ENCODE data around the gene TCF4. TPM values are rescaled to one million over a fixed set of nuclear protein-coding genes. Genes with fewer than 3 reads are reported as not detected.

The TCF4 gene
- total and polyA plus RNA-seq, 8 donors: 5.1 to 187 (median 39.9) TPM

- Histone ChIP-seq H3K4me3 (no peak overlapping the region), H3K4me1 (no peaks in the 10 kb centered on the region), H3K27ac (no peak overlapping the region), H3K27me3 (no peaks in the 10 kb centered on the region), H3K36me3 (no peaks in the 10 kb centered on the region), H3K9me3 (no peaks in the 10 kb centered on the region)
- DNase-seq: no peak
- 80 to 87% (median 81%) methylated on average over 3 of the region's 3 CpGs for WGBS, 5 donors
- TF ChIP-seq POLR2A (IDR thresholded peaks at IDR 0.05): no peak
- TF ChIP-seq EP300 (IDR thresholded peaks at IDR 0.05): no peak
- TF ChIP-seq POLR2AphosphoS5 (IDR thresholded peaks at IDR 0.05): no peak
- TF ChIP-seq, protein P1, sequence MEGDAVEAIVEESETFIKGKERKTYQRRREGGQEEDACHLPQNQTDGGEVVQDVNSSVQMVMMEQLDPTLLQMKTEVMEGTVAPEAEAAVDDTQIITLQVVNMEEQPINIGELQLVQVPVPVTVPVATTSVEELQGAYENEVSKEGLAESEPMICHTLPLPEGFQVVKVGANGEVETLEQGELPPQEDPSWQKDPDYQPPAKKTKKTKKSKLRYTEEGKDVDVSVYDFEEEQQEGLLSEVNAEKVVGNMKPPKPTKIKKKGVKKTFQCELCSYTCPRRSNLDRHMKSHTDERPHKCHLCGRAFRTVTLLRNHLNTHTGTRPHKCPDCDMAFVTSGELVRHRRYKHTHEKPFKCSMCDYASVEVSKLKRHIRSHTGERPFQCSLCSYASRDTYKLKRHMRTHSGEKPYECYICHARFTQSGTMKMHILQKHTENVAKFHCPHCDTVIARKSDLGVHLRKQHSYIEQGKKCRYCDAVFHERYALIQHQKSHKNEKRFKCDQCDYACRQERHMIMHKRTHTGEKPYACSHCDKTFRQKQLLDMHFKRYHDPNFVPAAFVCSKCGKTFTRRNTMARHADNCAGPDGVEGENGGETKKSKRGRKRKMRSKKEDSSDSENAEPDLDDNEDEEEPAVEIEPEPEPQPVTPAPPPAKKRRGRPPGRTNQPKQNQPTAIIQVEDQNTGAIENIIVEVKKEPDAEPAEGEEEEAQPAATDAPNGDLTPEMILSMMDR (IDR thresholded peaks at IDR 0.05): no peak
- intact Hi-C loops (cut with DNase I; ENCODE audit: low total_unique reads): no loop called here
These were observed 368.2 kb downstream of the TCF4 start for GRCh38 chr18:55219823-55220222.

DNA sequence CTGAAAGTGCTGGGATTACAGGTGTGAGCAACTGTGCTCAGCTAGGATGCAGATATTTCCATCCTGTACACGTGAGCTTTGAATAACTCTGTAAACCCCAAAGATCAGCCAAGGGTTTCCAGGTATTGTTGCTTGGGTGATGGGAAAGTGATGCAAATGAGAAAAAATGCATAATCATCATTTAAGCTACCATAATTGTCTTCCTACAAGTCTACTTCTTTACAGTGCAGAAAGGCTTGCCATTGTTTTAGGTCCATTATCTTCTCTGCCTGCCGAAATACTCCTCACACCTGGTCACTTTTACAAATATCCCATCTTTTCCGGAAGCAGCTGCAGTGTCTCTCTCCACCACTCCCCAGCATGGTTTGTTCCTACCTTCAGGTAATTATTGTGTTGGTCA is 368.9 kb downstream of the TCF4 start:
- H3K9me3 ChIP-seq: no peaks in the 10 kb centered on the region
- intact Hi-C loops (cut with DNase I; ENCODE audit: low total_unique reads): no loop called here
- H3K36me3 ChIP-seq: no peaks in the 10 kb centered on the region
- H3K4me1 ChIP-seq: no peaks in the 10 kb centered on the region
- H3K27me3 ChIP-seq: no peaks in the 10 kb centered on the region
- H3K27ac ChIP-seq: no peak overlapping the region
- no peak for TF ChIP-seq EP300 (IDR thresholded peaks at IDR 0.05)
- no peak for TF ChIP-seq POLR2A (IDR thresholded peaks at IDR 0.05)
- TF ChIP-seq POLR2AphosphoS5 (IDR thresholded peaks at IDR 0.05): no peak
- TF ChIP-seq, protein P1 (IDR thresholded peaks at IDR 0.05): no peak
- 68 to 85% (median 79%) methylated on average over 3 of the region's 3 CpGs for WGBS, 5 donors
- no peak for DNase-seq
- H3K4me3 ChIP-seq: no peak overlapping the region

- H3K4me3 ChIP-seq: no peak overlapping the region
- intact Hi-C loops (cut with DNase I; ENCODE audit: low total_unique reads): no loop called here
- TF ChIP-seq POLR2AphosphoS5 (IDR thresholded peaks at IDR 0.05) (no peak), POLR2A (IDR thresholded peaks at IDR 0.05) (no peak), EP300 (IDR thresholded peaks at IDR 0.05) (no peak)
- TF ChIP-seq, protein P1 (IDR thresholded peaks at IDR 0.05): no peak
- WGBS, 5 donors: 80 to 90% (median 84%) methylated on average over 5 of the region's 5 CpGs
- no peaks in the 10 kb centered on the region for H3K27me3 ChIP-seq
- no peaks in the 10 kb centered on the region for H3K4me1 ChIP-seq
- H3K9me3 ChIP-seq: no peaks in the 10 kb centered on the region
- no peak for DNase-seq
- no peaks in the 10 kb centered on the region for H3K36me3 ChIP-seq
- no peak overlapping the region for H3K27ac ChIP-seq
These were observed 373.0 kb downstream of the TCF4 start for GRCh38 chr18:55214969-55215368.

DNA sequence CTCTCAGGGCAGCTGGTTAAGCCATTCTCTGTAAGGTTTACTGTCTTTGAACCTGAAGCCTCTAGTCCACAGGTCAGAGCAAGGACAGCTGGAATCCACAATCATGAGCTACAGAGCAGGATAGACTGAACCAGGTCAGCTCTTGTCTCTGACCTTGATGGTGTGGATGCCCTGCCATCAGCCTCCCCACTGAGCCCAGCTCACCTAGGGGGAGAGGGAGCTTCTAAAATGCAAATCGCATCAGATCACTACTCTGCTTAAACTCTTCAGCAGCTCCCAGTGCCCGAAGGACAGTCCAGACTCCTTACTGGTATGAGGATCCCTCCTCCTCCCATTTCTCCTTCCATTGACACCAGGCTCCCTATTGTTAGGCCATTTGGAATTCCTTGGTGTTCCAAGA is 373.5 kb downstream of the TCF4 start:
- Histone ChIP-seq H3K4me1 (no peaks in the 10 kb centered on the region), H3K27me3 (no peaks in the 10 kb centered on the region), H3K4me3 (no peak overlapping the region), H3K36me3 (no peaks in the 10 kb centered on the region), H3K9me3 (no peaks in the 10 kb centered on the region), H3K27ac (no peak overlapping the region)
- TF ChIP-seq EP300 (IDR thresholded peaks at IDR 0.05): no peak
- TF ChIP-seq POLR2AphosphoS5 (IDR thresholded peaks at IDR 0.05): no peak
- TF ChIP-seq POLR2A (IDR thresholded peaks at IDR 0.05): no peak
- TF ChIP-seq, protein P1 (IDR thresholded peaks at IDR 0.05): no peak
- no peak for DNase-seq
- 54 to 71% (median 62%) methylated on average over 2 of the region's 2 CpGs for WGBS, 5 donors
- intact Hi-C loops (cut with DNase I; ENCODE audit: low total_unique reads): no loop called here

Data from stomach (tissue), 9 donors.